Prostate gland (tissue), 2 donors: ENCODE measurements around the gene FXYD4.

Experiments used
- POLR2A ChIP-seq: fragments of 450-650 bp; IDR thresholded peaks from one replicate; pipeline ENCODE4 v1.6.1; 2016; ENCODE audit warnings: antibody characterized with exemption, mild to moderate bottlenecking
- TF ChIP-seq, protein P1 (sequence below), 4 experiments: fragments of 200-600 bp in 2 of 4; fragments of 450-650 bp in 2 of 4; sonication (generic) in 2 of 4; IDR thresholded peaks; 1 replicate in 3 of 4; 2 replicates in 1 of 4; pipeline ENCODE4 v1.5.1; 2016 to 2019; ENCODE audit warnings: antibody characterized with exemption in 4 of 4, mild to moderate bottlenecking in 2 of 4, moderate library complexity in 2 of 4

DNA sequence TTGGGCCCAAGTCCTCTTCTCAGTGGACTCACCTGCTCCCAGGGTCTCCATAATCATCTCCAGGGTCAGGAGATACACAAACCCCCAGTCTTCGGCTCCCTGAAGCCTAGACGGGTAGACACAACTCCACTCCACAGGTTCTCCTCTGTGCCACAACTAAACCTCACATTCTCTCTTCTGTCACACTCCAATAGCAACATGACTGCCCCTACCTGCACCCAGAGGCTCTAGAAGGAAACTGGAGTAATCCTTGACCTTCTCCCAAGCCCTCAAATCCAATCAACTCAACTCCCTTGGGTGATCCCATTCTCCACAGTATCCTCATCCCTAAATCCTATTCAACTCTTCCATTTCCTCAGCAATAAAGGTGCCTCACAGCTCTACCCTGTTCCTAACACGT is 21.3 kb downstream of the FXYD4 start:
- TF ChIP-seq, protein P1, sequence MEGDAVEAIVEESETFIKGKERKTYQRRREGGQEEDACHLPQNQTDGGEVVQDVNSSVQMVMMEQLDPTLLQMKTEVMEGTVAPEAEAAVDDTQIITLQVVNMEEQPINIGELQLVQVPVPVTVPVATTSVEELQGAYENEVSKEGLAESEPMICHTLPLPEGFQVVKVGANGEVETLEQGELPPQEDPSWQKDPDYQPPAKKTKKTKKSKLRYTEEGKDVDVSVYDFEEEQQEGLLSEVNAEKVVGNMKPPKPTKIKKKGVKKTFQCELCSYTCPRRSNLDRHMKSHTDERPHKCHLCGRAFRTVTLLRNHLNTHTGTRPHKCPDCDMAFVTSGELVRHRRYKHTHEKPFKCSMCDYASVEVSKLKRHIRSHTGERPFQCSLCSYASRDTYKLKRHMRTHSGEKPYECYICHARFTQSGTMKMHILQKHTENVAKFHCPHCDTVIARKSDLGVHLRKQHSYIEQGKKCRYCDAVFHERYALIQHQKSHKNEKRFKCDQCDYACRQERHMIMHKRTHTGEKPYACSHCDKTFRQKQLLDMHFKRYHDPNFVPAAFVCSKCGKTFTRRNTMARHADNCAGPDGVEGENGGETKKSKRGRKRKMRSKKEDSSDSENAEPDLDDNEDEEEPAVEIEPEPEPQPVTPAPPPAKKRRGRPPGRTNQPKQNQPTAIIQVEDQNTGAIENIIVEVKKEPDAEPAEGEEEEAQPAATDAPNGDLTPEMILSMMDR (IDR thresholded peaks at IDR 0.05), result no peak
- TF ChIP-seq POLR2A, result no peak
